MM.1S (cell line): ENCODE results near the gene RASSF3.

Experiments
- EZH2 ChIP-seq: fragments of 300-600 bp; sonication (generic); optimal IDR thresholded peaks from 2 replicates; pipeline ENCODE3; 2017; ENCODE audit warnings: low read depth, mild to moderate bottlenecking, antibody characterized with exemption, low read length, mixed read lengths
- TF ChIP-seq, protein P1 (sequence below): fragments of 300-600 bp; sonication (generic); IDR thresholded peaks from 2 replicates; pipeline ENCODE4 v1.5.1; 2016; ENCODE audit warnings: antibody characterized with exemption, low read length, mixed read lengths

DNA sequence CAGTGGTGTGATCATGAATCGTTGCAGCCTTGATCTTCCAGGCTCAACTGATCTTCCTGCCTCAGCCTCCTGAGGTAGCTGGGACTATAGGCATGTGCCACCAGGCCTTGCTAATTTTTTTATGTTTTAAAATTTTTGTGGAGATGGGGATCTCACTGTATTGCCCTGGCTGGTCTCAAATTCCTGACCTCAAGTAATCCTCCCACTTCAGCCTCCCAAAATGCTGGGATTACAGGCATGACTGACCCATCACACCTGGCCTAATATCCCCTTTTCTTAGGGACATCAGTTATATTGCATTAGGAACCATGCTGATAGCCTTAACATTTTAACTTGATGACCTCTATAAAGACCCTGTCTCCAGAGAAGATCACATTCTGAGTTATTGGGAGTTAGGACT lies 42.8 kb downstream of the RASSF3 start:
- TF ChIP-seq, protein P1, sequence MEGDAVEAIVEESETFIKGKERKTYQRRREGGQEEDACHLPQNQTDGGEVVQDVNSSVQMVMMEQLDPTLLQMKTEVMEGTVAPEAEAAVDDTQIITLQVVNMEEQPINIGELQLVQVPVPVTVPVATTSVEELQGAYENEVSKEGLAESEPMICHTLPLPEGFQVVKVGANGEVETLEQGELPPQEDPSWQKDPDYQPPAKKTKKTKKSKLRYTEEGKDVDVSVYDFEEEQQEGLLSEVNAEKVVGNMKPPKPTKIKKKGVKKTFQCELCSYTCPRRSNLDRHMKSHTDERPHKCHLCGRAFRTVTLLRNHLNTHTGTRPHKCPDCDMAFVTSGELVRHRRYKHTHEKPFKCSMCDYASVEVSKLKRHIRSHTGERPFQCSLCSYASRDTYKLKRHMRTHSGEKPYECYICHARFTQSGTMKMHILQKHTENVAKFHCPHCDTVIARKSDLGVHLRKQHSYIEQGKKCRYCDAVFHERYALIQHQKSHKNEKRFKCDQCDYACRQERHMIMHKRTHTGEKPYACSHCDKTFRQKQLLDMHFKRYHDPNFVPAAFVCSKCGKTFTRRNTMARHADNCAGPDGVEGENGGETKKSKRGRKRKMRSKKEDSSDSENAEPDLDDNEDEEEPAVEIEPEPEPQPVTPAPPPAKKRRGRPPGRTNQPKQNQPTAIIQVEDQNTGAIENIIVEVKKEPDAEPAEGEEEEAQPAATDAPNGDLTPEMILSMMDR, result no peak
- TF ChIP-seq EZH2, result no peak
